ENCODE data around the gene AFDN. TPM values are rescaled to one million over a fixed set of nuclear protein-coding genes. Genes with fewer than 3 reads are reported as not detected.

AFDN gene
- total RNA-seq, 1 experiment from 2014 or later: 177 TPM

DNA sequence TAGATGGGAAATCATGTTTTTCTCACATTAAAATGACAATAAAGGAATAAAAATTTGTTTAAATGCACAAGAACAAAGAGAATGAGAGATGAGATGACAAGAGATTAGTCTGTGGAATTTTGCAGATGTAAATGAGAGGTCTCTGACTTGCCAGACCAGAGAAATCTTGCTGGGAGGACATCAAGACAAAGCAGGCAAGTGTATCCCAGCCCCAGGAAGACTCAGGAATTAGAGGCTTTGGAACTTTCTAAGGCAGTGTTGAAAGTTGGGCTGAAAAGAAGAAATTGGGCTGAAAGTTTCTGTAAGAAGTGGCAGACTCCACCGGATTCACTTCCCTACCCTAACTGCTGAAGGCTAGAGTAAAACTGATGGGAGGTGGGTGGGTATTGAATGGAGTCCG lies 54.6 kb downstream of the AFDN start:
- ChIA-PET POLR2A (no interaction called here), CTCF (no interaction called here)
- no peak overlapping the region for H3K4me3 ChIP-seq (ENCODE audit: low read depth, low read length)
- peaks cover 1% of the 10 kb centered on the region; the same call in 1 of the 2 replicates for H3K36me3 ChIP-seq (ENCODE audit: control insufficient read depth, insufficient read depth, low read length)
- Mint-ChIP-seq H3K4me1 (ENCODE audit: low read depth, unreplicated experiment) (no peaks in the 10 kb centered on the region), H3K4me3 (ENCODE audit: unreplicated experiment) (no peak overlapping the region), H3K9me3 (ENCODE audit: unreplicated experiment) (no peaks in the 10 kb centered on the region), H3K27ac (ENCODE audit: unreplicated experiment) (no peak overlapping the region), H3K27me3 (ENCODE audit: insufficient read depth, unreplicated experiment) (no peaks in the 10 kb centered on the region), H3K36me3 (ENCODE audit: insufficient read depth, unreplicated experiment) (peaks cover 60% of the 10 kb centered on the region)
- H3K9me3 ChIP-seq: no peaks in the 10 kb centered on the region
- H3K27me3 ChIP-seq (replicated peaks; ENCODE audit: control insufficient read depth, insufficient read depth, low read length): no peaks in the 10 kb centered on the region
- no peak for DNase-seq
- no TSS peak for BruUV-seq (replicated peaks)
- H3K4me1 ChIP-seq: no peaks in the 10 kb centered on the region
- intact Hi-C loops (cut with micrococcal nuclease; ENCODE audit: unreplicated experiment): no loop called here
- TF ChIP-seq, protein P1, sequence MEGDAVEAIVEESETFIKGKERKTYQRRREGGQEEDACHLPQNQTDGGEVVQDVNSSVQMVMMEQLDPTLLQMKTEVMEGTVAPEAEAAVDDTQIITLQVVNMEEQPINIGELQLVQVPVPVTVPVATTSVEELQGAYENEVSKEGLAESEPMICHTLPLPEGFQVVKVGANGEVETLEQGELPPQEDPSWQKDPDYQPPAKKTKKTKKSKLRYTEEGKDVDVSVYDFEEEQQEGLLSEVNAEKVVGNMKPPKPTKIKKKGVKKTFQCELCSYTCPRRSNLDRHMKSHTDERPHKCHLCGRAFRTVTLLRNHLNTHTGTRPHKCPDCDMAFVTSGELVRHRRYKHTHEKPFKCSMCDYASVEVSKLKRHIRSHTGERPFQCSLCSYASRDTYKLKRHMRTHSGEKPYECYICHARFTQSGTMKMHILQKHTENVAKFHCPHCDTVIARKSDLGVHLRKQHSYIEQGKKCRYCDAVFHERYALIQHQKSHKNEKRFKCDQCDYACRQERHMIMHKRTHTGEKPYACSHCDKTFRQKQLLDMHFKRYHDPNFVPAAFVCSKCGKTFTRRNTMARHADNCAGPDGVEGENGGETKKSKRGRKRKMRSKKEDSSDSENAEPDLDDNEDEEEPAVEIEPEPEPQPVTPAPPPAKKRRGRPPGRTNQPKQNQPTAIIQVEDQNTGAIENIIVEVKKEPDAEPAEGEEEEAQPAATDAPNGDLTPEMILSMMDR (IDR thresholded peaks at IDR 0.05; ENCODE audit: insufficient read depth in 1 of 2, low read depth in 1 of 2, low read length in 1 of 2, severe bottlenecking in 1 of 2, unreplicated experiment in 1 of 2): no peak

DNA sequence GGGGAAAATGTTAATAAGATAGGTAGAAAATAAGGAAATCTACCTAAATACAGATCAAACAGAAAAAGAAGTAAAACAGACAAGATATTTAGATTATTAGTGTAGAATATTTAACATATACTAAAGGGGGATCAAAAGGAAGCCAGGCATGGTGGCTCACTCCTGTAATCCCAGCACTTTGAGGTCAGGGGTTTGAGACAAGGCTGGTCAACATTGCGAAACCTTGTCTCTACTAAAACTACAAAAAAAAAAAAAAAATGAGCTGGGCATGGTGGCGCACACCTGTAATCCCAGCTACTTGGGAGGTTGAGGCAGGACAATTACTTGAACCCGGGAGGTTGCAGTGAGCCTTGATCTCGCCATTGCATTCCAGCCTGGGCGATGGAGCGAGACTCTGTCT lies 55.5 kb downstream of the AFDN start:
- H3K9me3 Mint-ChIP-seq (ENCODE audit: unreplicated experiment): no peaks in the 10 kb centered on the region
- H3K27ac Mint-ChIP-seq (ENCODE audit: unreplicated experiment): no peak overlapping the region
- CTCF ChIA-PET: no interaction called here
- no TSS peak for BruUV-seq (replicated peaks)
- H3K4me1 Mint-ChIP-seq (ENCODE audit: low read depth, unreplicated experiment): no peaks in the 10 kb centered on the region
- H3K27me3 ChIP-seq (replicated peaks; ENCODE audit: control insufficient read depth, insufficient read depth, low read length): no peaks in the 10 kb centered on the region
- H3K36me3 ChIP-seq (ENCODE audit: control insufficient read depth, insufficient read depth, low read length): peaks cover 1% of the 10 kb centered on the region; the same call in 1 of the 2 replicates
- no peaks in the 10 kb centered on the region for H3K9me3 ChIP-seq
- TF ChIP-seq, protein P1 (IDR thresholded peaks at IDR 0.05; ENCODE audit: insufficient read depth in 1 of 2, low read depth in 1 of 2, low read length in 1 of 2, severe bottlenecking in 1 of 2, unreplicated experiment in 1 of 2): no peak
- H3K36me3 Mint-ChIP-seq (ENCODE audit: insufficient read depth, unreplicated experiment): peaks cover 58% of the 10 kb centered on the region
- H3K27me3 Mint-ChIP-seq (ENCODE audit: insufficient read depth, unreplicated experiment): no peaks in the 10 kb centered on the region
- POLR2A ChIA-PET: interaction anchor here (0.6 kb wide), 1 partner anchor 764 kb away, joined by 3 read pairs; no protein-coding TSS in a partner anchor
- H3K4me3 ChIP-seq (ENCODE audit: low read depth, low read length): no peak overlapping the region
- H3K4me3 Mint-ChIP-seq (ENCODE audit: unreplicated experiment): no peak overlapping the region
- DNase-seq: no peak
- intact Hi-C loops (cut with micrococcal nuclease; ENCODE audit: unreplicated experiment): no loop called here
- H3K4me1 ChIP-seq: no peaks in the 10 kb centered on the region

DNA sequence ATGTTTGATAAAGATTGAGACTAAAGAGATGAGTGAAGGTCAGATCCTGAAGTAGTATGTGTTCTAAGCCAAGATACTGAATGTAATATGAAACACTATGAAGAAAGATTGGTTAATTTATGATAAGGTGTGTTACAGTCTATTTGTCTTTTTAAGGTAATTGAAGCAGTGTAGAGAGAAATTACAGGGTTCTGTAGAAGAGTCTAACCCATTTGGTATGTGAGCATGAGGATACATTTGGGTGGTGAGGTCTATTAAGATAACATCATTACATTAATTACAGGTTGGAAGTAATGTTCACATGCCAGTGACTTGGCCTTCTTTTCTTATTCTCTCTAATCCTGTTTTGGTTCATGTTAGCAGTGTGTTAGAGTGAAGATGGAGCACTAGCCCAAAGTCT lies 61.4 kb downstream of the AFDN start:
- H3K4me3 Mint-ChIP-seq (ENCODE audit: unreplicated experiment): no peak overlapping the region
- no peaks in the 10 kb centered on the region for H3K27me3 Mint-ChIP-seq (ENCODE audit: insufficient read depth, unreplicated experiment)
- H3K27ac Mint-ChIP-seq (ENCODE audit: unreplicated experiment): no peak overlapping the region
- H3K4me3 ChIP-seq (ENCODE audit: low read depth, low read length): no peak overlapping the region
- no TSS peak for BruUV-seq (replicated peaks)
- ChIA-PET CTCF (no interaction called here), POLR2A (no interaction called here)
- no peaks in the 10 kb centered on the region for H3K4me1 ChIP-seq
- no peak for DNase-seq
- no peaks in the 10 kb centered on the region for H3K9me3 ChIP-seq
- no peaks in the 10 kb centered on the region for H3K4me1 Mint-ChIP-seq (ENCODE audit: low read depth, unreplicated experiment)
- intact Hi-C loops (cut with micrococcal nuclease; ENCODE audit: unreplicated experiment): no loop called here
- H3K27me3 ChIP-seq (replicated peaks; ENCODE audit: control insufficient read depth, insufficient read depth, low read length): no peaks in the 10 kb centered on the region
- no peaks in the 10 kb centered on the region for H3K9me3 Mint-ChIP-seq (ENCODE audit: unreplicated experiment)
- H3K36me3 ChIP-seq (ENCODE audit: control insufficient read depth, insufficient read depth, low read length): no peaks in the 10 kb centered on the region
- TF ChIP-seq, protein P1 (IDR thresholded peaks at IDR 0.05; ENCODE audit: insufficient read depth in 1 of 2, low read depth in 1 of 2, low read length in 1 of 2, severe bottlenecking in 1 of 2, unreplicated experiment in 1 of 2): no peak
- H3K36me3 Mint-ChIP-seq (ENCODE audit: insufficient read depth, unreplicated experiment): peaks cover 43% of the 10 kb centered on the region

Measured in Caco-2 (cell line).